Brain microvascular endothelial cell (primary cell): ENCODE results near the gene RERE.

Experiments used
- DNase-seq: peaks from one replicate; pipeline ENCODE4 v3.0.0-alpha.2; 2020
- H3K27ac ChIP-seq: fragments of 250-450 bp; sonication (Bioruptor Pico); 2 replicates; pipeline ENCODE4 v1.5.1; 2020; ENCODE audit warnings: mild to moderate bottlenecking, moderate library complexity
- H3K27me3 ChIP-seq: fragments of 250-450 bp; sonication (Bioruptor Pico); replicated peaks from 2 replicates; pipeline ENCODE4 v1.5.1; 2020; ENCODE audit warnings: mild to moderate bottlenecking
- H3K36me3 ChIP-seq: fragments of 250-450 bp; sonication (Bioruptor Pico); replicated peaks from 2 replicates; pipeline ENCODE4 v1.5.1; 2020; ENCODE audit warnings: mild to moderate bottlenecking
- H3K4me3 ChIP-seq: 2 replicates; pipeline ENCODE4 v1.5.1; 2011; ENCODE audit warnings: low read depth, mild to moderate bottlenecking, control low read depth, low read length, moderate library complexity
- in situ Hi-C: cut with HindIII; loops from 2 replicates; pipeline ENCODE4 v1.10.0; 2017; ENCODE audit warnings: low sequenced_read_pairs, low pct_ligation_motif_present
- TF ChIP-seq, protein P1 (sequence below): IDR thresholded peaks from 2 replicates; pipeline ENCODE4 v1.5.1; 2011; ENCODE audit warnings: low read depth, mild to moderate bottlenecking, moderate library complexity, low read length, control low read depth, inconsistent platforms; ENCODE audit errors: missing control alignments

Gene RERE

DNA sequence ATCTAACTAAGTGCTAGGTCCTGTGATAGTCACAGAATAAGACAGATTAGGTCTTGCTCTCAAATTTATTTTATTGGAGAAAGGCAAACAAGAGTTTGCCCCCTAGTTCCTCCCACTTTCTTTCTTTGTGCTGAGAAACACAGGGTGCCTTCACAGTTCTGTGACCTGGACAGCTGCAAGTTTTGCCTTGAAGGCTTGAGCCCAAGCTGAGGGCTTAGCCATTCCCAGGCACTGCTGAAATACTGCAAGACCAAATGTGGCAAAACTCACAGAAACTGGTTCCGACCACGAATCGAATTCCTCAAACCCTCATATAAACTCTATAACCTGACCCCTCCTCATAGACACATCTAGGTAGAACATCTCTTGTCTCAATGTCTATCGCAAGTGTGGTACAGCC, 227.9 kb downstream of the RERE start:
- DNase-seq, result no peak
- TF ChIP-seq, protein P1, sequence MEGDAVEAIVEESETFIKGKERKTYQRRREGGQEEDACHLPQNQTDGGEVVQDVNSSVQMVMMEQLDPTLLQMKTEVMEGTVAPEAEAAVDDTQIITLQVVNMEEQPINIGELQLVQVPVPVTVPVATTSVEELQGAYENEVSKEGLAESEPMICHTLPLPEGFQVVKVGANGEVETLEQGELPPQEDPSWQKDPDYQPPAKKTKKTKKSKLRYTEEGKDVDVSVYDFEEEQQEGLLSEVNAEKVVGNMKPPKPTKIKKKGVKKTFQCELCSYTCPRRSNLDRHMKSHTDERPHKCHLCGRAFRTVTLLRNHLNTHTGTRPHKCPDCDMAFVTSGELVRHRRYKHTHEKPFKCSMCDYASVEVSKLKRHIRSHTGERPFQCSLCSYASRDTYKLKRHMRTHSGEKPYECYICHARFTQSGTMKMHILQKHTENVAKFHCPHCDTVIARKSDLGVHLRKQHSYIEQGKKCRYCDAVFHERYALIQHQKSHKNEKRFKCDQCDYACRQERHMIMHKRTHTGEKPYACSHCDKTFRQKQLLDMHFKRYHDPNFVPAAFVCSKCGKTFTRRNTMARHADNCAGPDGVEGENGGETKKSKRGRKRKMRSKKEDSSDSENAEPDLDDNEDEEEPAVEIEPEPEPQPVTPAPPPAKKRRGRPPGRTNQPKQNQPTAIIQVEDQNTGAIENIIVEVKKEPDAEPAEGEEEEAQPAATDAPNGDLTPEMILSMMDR, result no peak
- Histone ChIP-seq H3K27ac (no peak overlapping the region), H3K27me3 (no peaks in the 10 kb centered on the region), H3K4me3 (no peak overlapping the region), H3K36me3 (no peaks in the 10 kb centered on the region)
- in situ Hi-C loops, result no loop called here

DNA sequence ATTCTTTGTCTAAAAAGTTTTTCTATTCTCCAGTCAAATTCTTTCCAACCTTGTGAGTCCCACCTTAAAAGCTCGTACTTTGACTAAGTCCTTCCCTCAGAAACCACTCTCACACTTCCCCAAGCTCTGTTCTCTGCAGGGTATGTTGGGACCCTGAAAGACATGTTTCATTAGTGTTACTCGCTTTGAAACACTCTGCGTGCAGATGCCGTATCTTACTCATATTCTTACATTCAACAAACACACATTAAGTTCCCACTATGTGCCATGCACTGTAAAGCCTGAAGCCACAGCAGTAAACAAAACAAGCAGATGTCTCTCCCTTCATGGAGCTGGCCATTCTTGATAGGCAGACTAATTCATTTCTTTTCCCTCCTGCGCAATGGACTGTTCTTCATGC, 229.7 kb downstream of the RERE start:
- in situ Hi-C loops, result no loop called here
- no peak overlapping the region for H3K4me3 ChIP-seq
- no peak overlapping the region for H3K27ac ChIP-seq

GRCh38 chr1:8586438-8586837, 231.0 kb downstream of the RERE start:
- H3K27me3 ChIP-seq, result no peaks in the 10 kb centered on the region
- no peaks in the 10 kb centered on the region for H3K36me3 ChIP-seq
- no peak overlapping the region for H3K27ac ChIP-seq
- TF ChIP-seq, protein P1, result no peak
- no peak for DNase-seq
- no peak overlapping the region for H3K4me3 ChIP-seq
- in situ Hi-C loops, result no loop called here

More for the DNA sequence above, 229.7 kb downstream of the RERE start:
- Histone ChIP-seq H3K36me3 (no peaks in the 10 kb centered on the region), H3K27me3 (no peaks in the 10 kb centered on the region)
- no peak for DNase-seq
- TF ChIP-seq, protein P1, result no peak

- Histone ChIP-seq H3K36me3 (no peaks in the 10 kb centered on the region), H3K27me3 (no peaks in the 10 kb centered on the region), H3K4me3 (no peak overlapping the region), H3K27ac (no peak overlapping the region)
- in situ Hi-C loops, result no loop called here
- no peak for DNase-seq
- TF ChIP-seq, protein P1, result no peak
These were observed 233.1 kb downstream of the RERE start for GRCh38 chr1:8584316-8584715.

GRCh38 chr1:8583031-8583430, 234.4 kb downstream of the RERE start:
- DNase-seq, result no peak
- Histone ChIP-seq H3K4me3 (no peak overlapping the region), H3K27me3 (no peaks in the 10 kb centered on the region), H3K36me3 (no peaks in the 10 kb centered on the region), H3K27ac (no peak overlapping the region)
- in situ Hi-C loops, result no loop called here
- TF ChIP-seq, protein P1, result no peak

DNA sequence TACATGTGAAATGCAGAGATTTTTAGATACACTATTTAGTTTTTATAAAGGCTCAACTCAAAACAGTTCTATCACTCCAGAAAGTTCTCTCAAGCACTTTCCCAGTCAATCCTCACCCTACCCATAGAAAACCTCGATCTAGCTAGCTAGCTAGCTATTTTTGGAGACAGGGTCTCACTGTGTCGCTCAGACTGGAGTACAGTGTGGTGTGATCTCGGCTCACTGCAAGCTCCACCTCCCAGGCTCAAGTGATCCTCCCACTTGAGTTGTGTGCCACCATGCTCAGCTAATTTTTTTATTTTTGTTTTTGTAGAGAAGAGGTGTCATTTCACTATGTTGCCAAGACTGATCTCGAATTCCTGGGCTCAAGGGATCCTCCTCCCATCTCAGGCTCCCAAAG, 236.9 kb downstream of the RERE start:
- TF ChIP-seq, protein P1, result no peak
- no peak overlapping the region for H3K27ac ChIP-seq
- DNase-seq, result no peak
- no peaks in the 10 kb centered on the region for H3K27me3 ChIP-seq
- no peaks in the 10 kb centered on the region for H3K36me3 ChIP-seq
- no peak overlapping the region for H3K4me3 ChIP-seq
- in situ Hi-C loops, result no loop called here
